Breast epithelium (tissue), 4 donors: ENCODE measurements around the gene SLC48A1. TPM values are rescaled to one million over a fixed set of nuclear protein-coding genes. Genes with fewer than 3 reads are reported as not detected.
A peak's percentile ranks its signal among the peaks of the same experiment; 100 is the strongest.

Experiments used
- DNase-seq, 2 donors: peaks; one replicate each; pipeline ENCODE4 v3.0.0-alpha.2; 2019; ENCODE audit warnings: low spot score in 2 of 2
- H3K27ac ChIP-seq, 2 donors: fragments of 200-600 bp; sonication (generic) in 1 of 2; one replicate each; pipeline ENCODE4 v1.5.1; 2016 to 2019; ENCODE audit warnings: mild to moderate bottlenecking in 1 of 2
- H3K27me3 ChIP-seq, 2 donors: fragments of 200-600 bp; sonication (generic) in 1 of 2; one replicate each; pipeline versions ENCODE4 v1.5.1 to v1.6.0; 2017 to 2019; ENCODE audit warnings: control low read depth in 1 of 2, mild to moderate bottlenecking in 1 of 2
- H3K36me3 ChIP-seq: fragments of 200-600 bp; one replicate; pipeline ENCODE4 v1.5.1; 2019
- H3K4me1 ChIP-seq, 2 donors: fragments of 200-600 bp; sonication (generic); one replicate each; pipeline ENCODE4 v1.5.1; 2016 to 2019; ENCODE audit warnings: control low read depth in 1 of 2
- H3K4me3 ChIP-seq, 3 donors: fragments of 200-600 bp; sonication (generic); 1 replicate in 2 of 3; 2 replicates in 1 of 3; pipeline ENCODE4 v1.5.1; 2016 to 2019; ENCODE audit warnings: mild to moderate bottlenecking in 3 of 3, moderate library complexity in 2 of 3
- H3K9me3 ChIP-seq, 2 donors: fragments of 200-600 bp; sonication (generic) in 1 of 2; one replicate each; pipeline ENCODE4 v1.5.1; 2016 to 2019; ENCODE audit warnings: control low read depth in 1 of 2
- CTCF ChIP-seq, 3 donors: fragments of 450-650 bp; IDR thresholded peaks; one replicate each; pipeline ENCODE4 v1.5.1; 2016 to 2017; ENCODE audit warnings: antibody characterized with exemption in 3 of 3, mild to moderate bottlenecking in 3 of 3, moderate library complexity in 3 of 3
- intact Hi-C: fragments of 100-400 bp; cut with DNase I; formaldehyde crosslinking; loops from one replicate; pipeline ENCODE4 v1.15.1; 2023; ENCODE audit warnings: low total_unique reads
- total RNA-seq, 3 donors: library from RNA; depleted of rRNA; stranded (reverse); fragments of >200 nt; gene quantifications; one replicate each; pipeline ENCODE4 v1.1.0, GENCODE V29; 2016

Gene SLC48A1
- total RNA-seq, 3 donors from 2014 or later = 27.5 to 51.5 (median 30.6) TPM

DNA sequence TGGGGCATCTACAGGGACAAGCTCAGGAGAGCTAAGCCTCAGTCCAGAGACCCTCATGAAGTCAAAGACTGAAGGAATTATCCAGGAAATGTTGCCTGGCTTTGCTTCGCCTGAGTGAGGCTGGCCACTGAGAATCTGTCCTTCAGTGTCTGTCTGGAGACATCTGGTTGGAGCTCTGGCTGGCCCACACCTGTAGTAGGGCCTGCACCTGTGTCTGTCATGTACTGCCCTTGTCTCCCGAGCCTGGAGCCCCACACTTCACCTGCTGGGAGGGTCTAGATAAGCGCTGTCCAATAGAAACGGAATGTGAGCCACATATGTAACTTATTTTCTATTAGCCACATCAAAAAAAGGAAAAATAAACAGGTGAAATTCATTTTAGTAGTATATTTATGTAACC is 56.5 kb downstream of the SLC48A1 start:
- no peak for TF ChIP-seq CTCF (IDR thresholded peaks at IDR 0.05)
- H3K4me1 ChIP-seq = peaks cover 20 to 23% of the 10 kb centered on the region in 2 donors
- intact Hi-C loops = no loop called here
- H3K9me3 ChIP-seq = no peaks in the 10 kb centered on the region
- no peaks in the 10 kb centered on the region for H3K36me3 ChIP-seq
- H3K27me3 ChIP-seq = no peaks in the 10 kb centered on the region
- DNase-seq = no peak
- peak overlapping the region in 1 of 3 donors; percentile 23 for H3K4me3 ChIP-seq
- H3K27ac ChIP-seq = peak overlapping the region; percentile 92 to 95

Other genes starting within 250 kb of the SLC48A1 start
- gene RPAP3, start 67.2 kb upstream of the SLC48A1 start, total RNA-seq = 10 to 100 TPM; 11.4 to 25.0 (median 18.7) TPM
- 1 to 10 TPM in 2 of 3 donors, under 1 TPM in 1; 0.98 to 1.4 (median 1.0) TPM for gene ENDOU, start 47.7 kb upstream of the SLC48A1 start, total RNA-seq
- 10 to 100 TPM; 40.6 to 87.8 (median 60.3) TPM for gene RAPGEF3, start 14.4 kb upstream of the SLC48A1 start, total RNA-seq
- 10 to 100 TPM; 37.6 to 77.0 (median 44.9) TPM for gene HDAC7, start 46.7 kb downstream of the SLC48A1 start, total RNA-seq
- 10 to 100 TPM in 2 of 3 donors, 1 to 10 TPM in 1; 1.6 to 41.7 (median 16.1) TPM for gene VDR, start 131.8 kb downstream of the SLC48A1 start, total RNA-seq
- gene TMEM106C, start 190.4 kb downstream of the SLC48A1 start, total RNA-seq = 100 to 1,000 TPM in 1 of 3 donors, 10 to 100 TPM in 2; 35.2 to 131 (median 73.4) TPM
- gene COL2A1, start 231.2 kb downstream of the SLC48A1 start, total RNA-seq = 1 to 10 TPM in 2 of 3 donors, not detected in 1; 1.6 to 3.2 TPM